Lower leg skin (tissue), 4 donors: Measurements from ENCODE around the gene HDAC7. TPM values are rescaled to one million over a fixed set of nuclear protein-coding genes. Genes with fewer than 3 reads are reported as not detected.

Experiments used
- DNase-seq, 2 donors: peaks; one replicate each; pipeline ENCODE4 v3.0.0-alpha.2; 2019; ENCODE audit warnings: low spot score in 2 of 2
- H3K4me3 ChIP-seq: fragments of 200-600 bp; sonication (generic); 2 replicates; pipeline ENCODE4 v1.5.1; 2017; ENCODE audit warnings: mild to moderate bottlenecking, low read depth; ENCODE audit not compliant: poor library complexity, severe bottlenecking
- POLR2A ChIP-seq, 2 donors: fragments of 450-650 bp; IDR thresholded peaks; one replicate each; pipeline ENCODE4 v1.6.1; 2016 to 2017; ENCODE audit warnings: antibody characterized with exemption in 2 of 2, mild to moderate bottlenecking in 1 of 2, moderate library complexity in 1 of 2
- WGBS, 2 donors: methylation state at CpG; one replicate each; pipeline ENCODE4 v1.1.5; 2018; 5-methylcytosine and 5-hydroxymethylcytosine counted together
- intact Hi-C: fragments of 100-400 bp; cut with DNase I; formaldehyde crosslinking; loops from one replicate; pipeline ENCODE4 v1.15.0; 2023; ENCODE audit warnings: low total_unique reads
- total RNA-seq, 4 donors: library from RNA; depleted of rRNA; stranded (reverse); fragments of >200 nt; gene quantifications; one replicate each; pipeline ENCODE4 v1.1.0, GENCODE V29; 2016
- TF ChIP-seq, protein P1 (sequence below), 3 donors: fragments of 450-650 bp; IDR thresholded peaks; one replicate each; pipeline ENCODE4 v1.5.1; 2016; ENCODE audit warnings: antibody characterized with exemption in 3 of 3, mild to moderate bottlenecking in 3 of 3, moderate library complexity in 2 of 3

Gene HDAC7
- total RNA-seq, 4 donors from 2014 or later, result 56.3 to 114 (median 63.5) TPM

DNA sequence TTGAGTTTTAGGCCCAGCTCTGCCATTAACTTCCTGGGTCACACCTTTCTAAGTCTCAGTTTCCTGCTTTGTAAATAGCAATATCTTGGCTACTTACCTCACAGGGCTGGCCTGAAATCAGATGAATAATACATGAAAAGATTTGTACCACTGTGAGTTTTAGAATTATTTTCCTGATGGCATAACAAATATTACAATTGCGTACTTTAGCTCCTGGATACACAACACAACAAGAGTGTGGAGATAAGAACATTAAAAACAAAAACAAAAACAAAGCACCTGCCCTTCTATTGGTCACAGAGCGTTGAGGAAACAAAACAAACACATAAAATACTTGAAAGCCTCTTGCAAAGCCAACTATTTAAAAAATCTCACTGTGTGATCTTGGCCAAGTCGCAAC is 4.9 kb upstream of the HDAC7 start:
- no peak for DNase-seq
- 40 to 57% methylated on average over 3 of the region's 3 CpGs for WGBS, 2 donors
- no peak overlapping the region for H3K4me3 ChIP-seq
- TF ChIP-seq POLR2A (IDR thresholded peaks at IDR 0.05), result no peak
- TF ChIP-seq, protein P1, sequence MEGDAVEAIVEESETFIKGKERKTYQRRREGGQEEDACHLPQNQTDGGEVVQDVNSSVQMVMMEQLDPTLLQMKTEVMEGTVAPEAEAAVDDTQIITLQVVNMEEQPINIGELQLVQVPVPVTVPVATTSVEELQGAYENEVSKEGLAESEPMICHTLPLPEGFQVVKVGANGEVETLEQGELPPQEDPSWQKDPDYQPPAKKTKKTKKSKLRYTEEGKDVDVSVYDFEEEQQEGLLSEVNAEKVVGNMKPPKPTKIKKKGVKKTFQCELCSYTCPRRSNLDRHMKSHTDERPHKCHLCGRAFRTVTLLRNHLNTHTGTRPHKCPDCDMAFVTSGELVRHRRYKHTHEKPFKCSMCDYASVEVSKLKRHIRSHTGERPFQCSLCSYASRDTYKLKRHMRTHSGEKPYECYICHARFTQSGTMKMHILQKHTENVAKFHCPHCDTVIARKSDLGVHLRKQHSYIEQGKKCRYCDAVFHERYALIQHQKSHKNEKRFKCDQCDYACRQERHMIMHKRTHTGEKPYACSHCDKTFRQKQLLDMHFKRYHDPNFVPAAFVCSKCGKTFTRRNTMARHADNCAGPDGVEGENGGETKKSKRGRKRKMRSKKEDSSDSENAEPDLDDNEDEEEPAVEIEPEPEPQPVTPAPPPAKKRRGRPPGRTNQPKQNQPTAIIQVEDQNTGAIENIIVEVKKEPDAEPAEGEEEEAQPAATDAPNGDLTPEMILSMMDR (IDR thresholded peaks at IDR 0.05), result no peak
- intact Hi-C loops, result no loop called here

DNA sequence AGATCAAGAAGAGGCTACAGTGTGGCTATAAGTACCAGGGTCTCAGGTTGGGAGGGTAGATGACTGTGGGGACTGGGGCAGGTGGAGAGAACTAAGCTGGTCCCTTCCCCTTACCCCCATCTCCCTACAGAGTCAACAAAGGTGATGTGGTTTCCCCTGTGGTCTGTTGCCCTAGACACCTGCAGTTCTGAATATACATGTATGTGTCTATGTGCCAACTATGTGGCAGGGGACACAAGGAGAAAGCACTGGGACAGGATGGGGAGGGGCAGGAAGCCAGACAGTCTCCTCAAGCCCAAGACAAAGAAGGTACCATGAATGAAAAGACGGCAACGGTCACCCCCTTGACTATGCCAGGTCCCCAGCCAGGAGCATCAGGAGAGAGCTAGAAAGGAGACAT is 4.5 kb upstream of the HDAC7 start:
- 70 to 82% methylated on average over 2 of the region's 2 CpGs for WGBS, 2 donors
- DNase-seq, result no peak
- intact Hi-C loops, result no loop called here
- no peak overlapping the region for H3K4me3 ChIP-seq
- TF ChIP-seq POLR2A (IDR thresholded peaks at IDR 0.05), result no peak
- TF ChIP-seq, protein P1 (IDR thresholded peaks at IDR 0.05), result no peak

DNA sequence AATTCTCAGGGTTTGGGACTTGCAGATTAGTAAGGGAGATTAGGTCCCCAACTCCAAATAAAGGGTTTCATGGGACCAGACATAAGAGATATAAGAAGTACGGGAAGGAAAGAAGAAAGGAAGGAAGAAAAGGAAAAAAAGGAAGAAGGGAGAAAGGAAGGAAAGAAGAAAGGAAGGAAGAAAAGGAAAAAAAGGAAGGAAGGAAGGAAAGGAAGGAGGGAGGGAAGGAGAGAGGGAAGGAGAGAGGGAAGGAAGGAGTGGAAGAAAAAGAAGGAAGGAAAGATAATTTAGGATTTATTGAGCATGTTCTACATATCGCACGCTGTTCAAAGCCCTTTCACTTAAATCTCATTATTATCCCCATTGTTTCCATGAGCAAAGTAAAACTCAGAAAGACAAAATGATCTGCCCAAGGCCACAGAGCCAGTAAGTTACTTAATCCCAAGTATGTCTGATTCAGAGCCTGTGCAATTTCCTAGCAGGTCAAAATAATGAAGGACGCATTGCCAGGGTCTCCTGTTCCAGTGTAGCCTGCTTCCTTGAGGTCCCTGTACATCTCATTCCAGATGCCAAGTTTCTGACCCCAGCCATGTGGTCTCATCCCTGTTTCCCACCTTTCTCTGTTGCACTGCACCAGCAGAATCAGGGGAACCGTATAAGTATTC is 3.9 kb upstream of the HDAC7 start:
- TF ChIP-seq POLR2A (IDR thresholded peaks at IDR 0.05), result no peak
- TF ChIP-seq, protein P1 (IDR thresholded peaks at IDR 0.05), result no peak
- intact Hi-C loops, result no loop called here
- no peak overlapping the region for H3K4me3 ChIP-seq
- WGBS, 2 donors, result 83 to 84% methylated on average over 5 of the region's 5 CpGs
- DNase-seq, result no peak

DNA sequence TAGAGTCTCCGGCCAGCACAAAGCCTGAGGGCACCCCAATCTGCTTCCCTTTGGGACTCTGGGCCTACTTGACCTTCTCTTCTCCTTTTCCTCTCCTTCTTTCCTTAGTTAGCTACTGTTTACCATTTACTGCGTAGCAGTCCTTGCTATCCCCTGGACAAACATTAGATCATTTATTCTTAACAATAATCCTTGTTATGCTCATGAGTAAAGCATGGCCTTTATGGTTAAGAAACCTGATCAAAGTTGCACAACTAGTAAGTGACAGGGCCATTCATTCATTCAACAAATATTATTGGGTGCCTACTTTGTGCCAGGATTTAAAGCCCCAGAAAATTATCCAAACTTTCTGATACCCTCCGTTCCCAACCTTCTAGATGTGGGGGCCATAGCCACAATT is 3.2 kb upstream of the HDAC7 start:
- no peak for DNase-seq
- intact Hi-C loops, result no loop called here
- H3K4me3 ChIP-seq, result no peak overlapping the region
- 65 to 70% methylated on average over 3 of the region's 3 CpGs for WGBS, 2 donors
- TF ChIP-seq, protein P1 (IDR thresholded peaks at IDR 0.05), result no peak
- no peak for TF ChIP-seq POLR2A (IDR thresholded peaks at IDR 0.05)

DNA sequence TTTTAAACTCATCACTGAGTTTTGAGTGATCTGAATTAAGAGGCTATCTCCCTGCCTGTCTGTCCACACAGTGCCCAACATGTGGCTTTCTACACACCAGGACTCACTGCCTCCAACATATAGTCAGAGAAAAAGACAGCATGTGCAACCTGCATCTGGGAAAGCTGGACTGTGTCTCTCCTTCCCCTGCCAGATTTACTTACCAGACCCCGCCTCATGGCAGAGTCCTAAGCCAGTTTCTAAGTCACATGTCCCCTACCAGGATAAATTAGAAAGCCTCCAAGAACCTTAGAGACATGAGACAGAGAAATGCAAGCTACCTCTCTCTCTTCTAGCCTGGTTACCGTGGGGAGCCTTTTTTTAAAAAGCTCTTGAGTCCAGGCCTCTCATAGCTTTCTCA is 2.7 kb upstream of the HDAC7 start:
- WGBS, 2 donors, result 45 to 47% methylated on average over 2 of the region's 2 CpGs
- TF ChIP-seq, protein P1 (IDR thresholded peaks at IDR 0.05), result no peak
- no peak for TF ChIP-seq POLR2A (IDR thresholded peaks at IDR 0.05)
- no peak overlapping the region for H3K4me3 ChIP-seq
- no peak for DNase-seq
- intact Hi-C loops, result no loop called here

DNA sequence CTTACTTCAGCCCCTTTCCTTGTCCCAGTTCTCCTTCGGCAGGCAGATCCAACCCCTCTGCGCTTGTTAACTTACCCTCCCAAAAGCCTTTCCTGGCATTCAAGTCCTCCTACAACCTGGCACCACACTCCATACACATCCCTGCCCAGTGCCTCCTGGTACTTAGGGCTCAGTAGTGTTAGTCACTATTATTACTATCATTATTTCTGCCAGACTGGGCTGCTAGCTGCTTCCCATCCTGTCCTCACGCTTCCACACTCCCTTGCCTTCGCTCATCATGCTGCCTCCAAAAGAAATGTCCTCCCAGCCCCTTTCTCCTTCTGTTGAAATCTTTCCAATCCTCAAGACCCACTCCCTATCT is 1.6 kb upstream of the HDAC7 start:
- 33 to 34% methylated on average over 4 of the region's 4 CpGs for WGBS, 2 donors
- DNase-seq, result no peak
- no peak for TF ChIP-seq POLR2A (IDR thresholded peaks at IDR 0.05)
- TF ChIP-seq, protein P1 (IDR thresholded peaks at IDR 0.05), result no peak
- H3K4me3 ChIP-seq, result no peak overlapping the region
- intact Hi-C loops, result no loop called here
